KOPT-K1 (cell line): ENCODE results near the gene ELL.

Experiments
- H3K27ac ChIP-seq: fragments of 200-600 bp; sonication (generic); 2 replicates; pipeline ENCODE4 v1.5.1; 2016; ENCODE audit warnings: antibody characterized with exemption, mild to moderate bottlenecking, low read depth, low read length; ENCODE audit not compliant: poor library complexity, severe bottlenecking
- H3K36me3 ChIP-seq: fragments of 200-600 bp; sonication (generic); 2 replicates; pipeline ENCODE4 v1.5.1; 2017; ENCODE audit warnings: antibody characterized with exemption, mild to moderate bottlenecking, low read length, moderate library complexity; ENCODE audit not compliant: insufficient read depth
- H3K9me3 ChIP-seq: fragments of 200-600 bp; sonication (generic); 2 replicates; pipeline ENCODE4 v1.5.1; 2017; ENCODE audit warnings: antibody characterized with exemption, low read length, mild to moderate bottlenecking; ENCODE audit not compliant: insufficient read depth, poor library complexity, severe bottlenecking

The ELL gene

GRCh38 chr19:18519962-18520847, 1.7 kb downstream of the ELL start:
- Histone ChIP-seq H3K36me3 (no peaks in the 10 kb centered on the region), H3K9me3 (no peaks in the 10 kb centered on the region), H3K27ac (peak overlapping the region; percentile 73)

- no peaks in the 10 kb centered on the region for H3K9me3 ChIP-seq
- no peaks in the 10 kb centered on the region for H3K36me3 ChIP-seq
- no peak overlapping the region for H3K27ac ChIP-seq
Measured at GRCh38 chr19:18518639-18519038, 3.2 kb downstream of the ELL start.

GRCh38 chr19:18517606-18518005, 4.3 kb downstream of the ELL start:
- Histone ChIP-seq H3K27ac (no peak overlapping the region), H3K9me3 (no peaks in the 10 kb centered on the region), H3K36me3 (no peaks in the 10 kb centered on the region)

GRCh38 chr19:18515959-18516358, 5.9 kb downstream of the ELL start:
- Histone ChIP-seq H3K9me3 (no peaks in the 10 kb centered on the region), H3K27ac (no peak overlapping the region), H3K36me3 (no peaks in the 10 kb centered on the region)

GRCh38 chr19:18514800-18515682, 6.8 kb downstream of the ELL start:
- no peak overlapping the region for H3K27ac ChIP-seq
- H3K9me3 ChIP-seq: no peaks in the 10 kb centered on the region
- no peaks in the 10 kb centered on the region for H3K36me3 ChIP-seq

GRCh38 chr19:18513868-18514267, 8.0 kb downstream of the ELL start:
- H3K36me3 ChIP-seq: no peaks in the 10 kb centered on the region
- no peak overlapping the region for H3K27ac ChIP-seq
- no peaks in the 10 kb centered on the region for H3K9me3 ChIP-seq

GRCh38 chr19:18510216-18510615, 11.7 kb downstream of the ELL start:
- Histone ChIP-seq H3K9me3 (no peaks in the 10 kb centered on the region), H3K36me3 (no peaks in the 10 kb centered on the region), H3K27ac (no peak overlapping the region)

GRCh38 chr19:18508585-18508984, 13.3 kb downstream of the ELL start:
- Histone ChIP-seq H3K9me3 (no peaks in the 10 kb centered on the region), H3K36me3 (no peaks in the 10 kb centered on the region), H3K27ac (peak overlapping the region; percentile 32)

GRCh38 chr19:18507727-18508440, 14.0 kb downstream of the ELL start:
- H3K9me3 ChIP-seq: no peaks in the 10 kb centered on the region
- peak overlapping the region; percentile 71 for H3K27ac ChIP-seq
- no peaks in the 10 kb centered on the region for H3K36me3 ChIP-seq

GRCh38 chr19:18507021-18507726, 14.7 kb downstream of the ELL start:
- H3K27ac ChIP-seq: peak overlapping the region; percentile 71

GRCh38 chr19:18506101-18506930, 15.6 kb downstream of the ELL start:
- no peaks in the 10 kb centered on the region for H3K36me3 ChIP-seq
- H3K27ac ChIP-seq: peak overlapping the region; percentile 71
- H3K9me3 ChIP-seq: no peaks in the 10 kb centered on the region

More at GRCh38 chr19:18507021-18507726, 14.7 kb downstream of the ELL start:
- no peaks in the 10 kb centered on the region for H3K9me3 ChIP-seq
- no peaks in the 10 kb centered on the region for H3K36me3 ChIP-seq

- H3K27ac ChIP-seq: peak overlapping the region; percentile 71
Measured at GRCh38 chr19:18504886-18505610, 16.8 kb downstream of the ELL start.

More at GRCh38 chr19:18504886-18505610, 16.8 kb downstream of the ELL start:
- no peaks in the 10 kb centered on the region for H3K36me3 ChIP-seq
- no peaks in the 10 kb centered on the region for H3K9me3 ChIP-seq
